T-helper 1 cell treated with Interleukin-12 subunit alpha and Interleukin-12 subunit beta and Interleukin-4 antibody, amounts not matched to agents 30 μg/mL and 1 μg/mL, for 36 hours (primary cell): Measurements from ENCODE around the gene APBA2.

Experiments
- H3K27ac Mint-ChIP-seq: one replicate; pipeline ENCODE4 v1.8.0; 2021; ENCODE audit warnings: mild to moderate bottlenecking, mixed read lengths
- H3K27me3 Mint-ChIP-seq: one replicate; pipeline ENCODE4 v1.8.0; 2021; ENCODE audit warnings: low read depth, mixed read lengths
- H3K36me3 Mint-ChIP-seq: one replicate; pipeline ENCODE4 v1.8.0; 2021; ENCODE audit warnings: low read depth, mixed read lengths
- H3K4me1 Mint-ChIP-seq: one replicate; pipeline ENCODE4 v1.8.0; 2021; ENCODE audit warnings: low read depth, mixed read lengths
- H3K4me3 Mint-ChIP-seq: one replicate; pipeline ENCODE4 v1.8.0; 2021; ENCODE audit warnings: mild to moderate bottlenecking, moderate library complexity, mixed read lengths
- H3K9me3 Mint-ChIP-seq: one replicate; pipeline ENCODE4 v1.8.0; 2021; ENCODE audit warnings: mixed read lengths

APBA2 gene

GRCh38 chr15:28977377-28978010 lies 91.7 kb downstream of the APBA2 start:
- H3K9me3 Mint-ChIP-seq = no peaks in the 10 kb centered on the region
- H3K4me1 Mint-ChIP-seq = no peaks in the 10 kb centered on the region
- no peak overlapping the region for H3K4me3 Mint-ChIP-seq
- no peak overlapping the region for H3K27ac Mint-ChIP-seq
- H3K27me3 Mint-ChIP-seq = peaks cover 8% of the 10 kb centered on the region
- H3K36me3 Mint-ChIP-seq = no peaks in the 10 kb centered on the region

GRCh38 chr15:28978011-28978378 lies 92.2 kb downstream of the APBA2 start:
- Mint-ChIP-seq H3K9me3 (no peaks in the 10 kb centered on the region), H3K27me3 (peaks cover 8% of the 10 kb centered on the region), H3K36me3 (no peaks in the 10 kb centered on the region), H3K27ac (no peak overlapping the region), H3K4me1 (no peaks in the 10 kb centered on the region), H3K4me3 (no peak overlapping the region)

- H3K36me3 Mint-ChIP-seq = no peaks in the 10 kb centered on the region
- no peak overlapping the region for H3K27ac Mint-ChIP-seq
- H3K9me3 Mint-ChIP-seq = no peaks in the 10 kb centered on the region
- H3K4me1 Mint-ChIP-seq = no peaks in the 10 kb centered on the region
- peaks cover 8% of the 10 kb centered on the region for H3K27me3 Mint-ChIP-seq
- H3K4me3 Mint-ChIP-seq = no peak overlapping the region
Measured at GRCh38 chr15:28978661-28979060, 92.9 kb downstream of the APBA2 start.

- Mint-ChIP-seq H3K27me3 (peaks cover 8% of the 10 kb centered on the region), H3K36me3 (no peaks in the 10 kb centered on the region), H3K4me3 (no peak overlapping the region), H3K27ac (no peak overlapping the region), H3K9me3 (no peaks in the 10 kb centered on the region), H3K4me1 (no peaks in the 10 kb centered on the region)
Measured at GRCh38 chr15:28979208-28979841, 93.6 kb downstream of the APBA2 start.

GRCh38 chr15:28980709-28981350 lies 95.1 kb downstream of the APBA2 start:
- Mint-ChIP-seq H3K9me3 (no peaks in the 10 kb centered on the region), H3K4me3 (no peak overlapping the region), H3K4me1 (no peaks in the 10 kb centered on the region), H3K27me3 (peaks cover 8% of the 10 kb centered on the region), H3K27ac (no peak overlapping the region), H3K36me3 (no peaks in the 10 kb centered on the region)

GRCh38 chr15:28981351-28981720 lies 95.6 kb downstream of the APBA2 start:
- H3K36me3 Mint-ChIP-seq = no peaks in the 10 kb centered on the region
- no peaks in the 10 kb centered on the region for H3K9me3 Mint-ChIP-seq
- H3K27me3 Mint-ChIP-seq = peaks cover 8% of the 10 kb centered on the region
- H3K4me1 Mint-ChIP-seq = peaks cover 2% of the 10 kb centered on the region
- no peak overlapping the region for H3K4me3 Mint-ChIP-seq
- no peak overlapping the region for H3K27ac Mint-ChIP-seq

- Mint-ChIP-seq H3K27me3 (peaks cover 8% of the 10 kb centered on the region), H3K9me3 (no peaks in the 10 kb centered on the region), H3K36me3 (no peaks in the 10 kb centered on the region), H3K4me1 (peaks cover 2% of the 10 kb centered on the region), H3K4me3 (no peak overlapping the region), H3K27ac (no peak overlapping the region)
Measured at GRCh38 chr15:28981921-28982320, 96.1 kb downstream of the APBA2 start.

- H3K4me1 Mint-ChIP-seq = peaks cover 2% of the 10 kb centered on the region
- H3K27me3 Mint-ChIP-seq = peaks cover 8% of the 10 kb centered on the region
- no peak overlapping the region for H3K27ac Mint-ChIP-seq
Measured at GRCh38 chr15:28982886-28983285, 97.1 kb downstream of the APBA2 start.

GRCh38 chr15:28983432-28984311 lies 97.9 kb downstream of the APBA2 start:
- Mint-ChIP-seq H3K36me3 (no peaks in the 10 kb centered on the region), H3K27me3 (peaks cover 8% of the 10 kb centered on the region), H3K9me3 (no peaks in the 10 kb centered on the region), H3K4me1 (peaks cover 2% of the 10 kb centered on the region), H3K4me3 (no peak overlapping the region), H3K27ac (no peak overlapping the region)

More at GRCh38 chr15:28982886-28983285, 97.1 kb downstream of the APBA2 start:
- H3K36me3 Mint-ChIP-seq = no peaks in the 10 kb centered on the region
- H3K9me3 Mint-ChIP-seq = no peaks in the 10 kb centered on the region
- H3K4me3 Mint-ChIP-seq = no peak overlapping the region

- H3K27ac Mint-ChIP-seq = no peak overlapping the region
- H3K27me3 Mint-ChIP-seq = peaks cover 4% of the 10 kb centered on the region
- no peaks in the 10 kb centered on the region for H3K36me3 Mint-ChIP-seq
- H3K9me3 Mint-ChIP-seq = no peaks in the 10 kb centered on the region
- H3K4me1 Mint-ChIP-seq = peaks cover 2% of the 10 kb centered on the region
- no peak overlapping the region for H3K4me3 Mint-ChIP-seq
Measured at GRCh38 chr15:28984421-28985315, 98.9 kb downstream of the APBA2 start.

- H3K27ac Mint-ChIP-seq = no peak overlapping the region
- no peaks in the 10 kb centered on the region for H3K9me3 Mint-ChIP-seq
- H3K4me3 Mint-ChIP-seq = no peak overlapping the region
- no peaks in the 10 kb centered on the region for H3K36me3 Mint-ChIP-seq
- H3K27me3 Mint-ChIP-seq = peaks cover 4% of the 10 kb centered on the region
- H3K4me1 Mint-ChIP-seq = peaks cover 2% of the 10 kb centered on the region
Measured at GRCh38 chr15:28985316-28985645, 99.5 kb downstream of the APBA2 start.

- Mint-ChIP-seq H3K36me3 (no peaks in the 10 kb centered on the region), H3K9me3 (no peaks in the 10 kb centered on the region), H3K4me1 (peaks cover 2% of the 10 kb centered on the region), H3K27me3 (peaks cover 4% of the 10 kb centered on the region), H3K4me3 (no peak overlapping the region), H3K27ac (no peak overlapping the region)
Measured at GRCh38 chr15:28985691-28986090, 99.9 kb downstream of the APBA2 start.

GRCh38 chr15:28986108-28986507 lies 100.3 kb downstream of the APBA2 start:
- no peaks in the 10 kb centered on the region for H3K36me3 Mint-ChIP-seq
- peaks cover 2% of the 10 kb centered on the region for H3K4me1 Mint-ChIP-seq
- no peak overlapping the region for H3K27ac Mint-ChIP-seq
- no peaks in the 10 kb centered on the region for H3K9me3 Mint-ChIP-seq
- H3K4me3 Mint-ChIP-seq = no peak overlapping the region
- peaks cover 1% of the 10 kb centered on the region for H3K27me3 Mint-ChIP-seq

- peaks cover 2% of the 10 kb centered on the region for H3K4me1 Mint-ChIP-seq
- H3K27ac Mint-ChIP-seq = no peak overlapping the region
- no peaks in the 10 kb centered on the region for H3K9me3 Mint-ChIP-seq
- no peaks in the 10 kb centered on the region for H3K27me3 Mint-ChIP-seq
- H3K36me3 Mint-ChIP-seq = no peaks in the 10 kb centered on the region
- H3K4me3 Mint-ChIP-seq = no peak overlapping the region
Measured at GRCh38 chr15:28986726-28987125, 101.0 kb downstream of the APBA2 start.
